K562 (cell line): Measurements from ENCODE around the gene SF3B4. TPM values are rescaled to one million over a fixed set of nuclear protein-coding genes. Genes with fewer than 3 reads are reported as not detected.
A peak's percentile ranks its signal among the peaks of the same experiment; 100 is the strongest.

Experiments
- ARID1B ChIP-seq: fragments of 450-650 bp; IDR thresholded peaks from 2 replicates; pipeline ENCODE4 v1.6.1; 2016; ENCODE audit warnings: antibody characterized with exemption, mild to moderate bottlenecking, inconsistent platforms
- ATF7 ChIP-seq: fragments of 450-650 bp; IDR thresholded peaks from 2 replicates; pipeline ENCODE4 v1.7.1; 2014; ENCODE audit warnings: mild to moderate bottlenecking, moderate library complexity
- CC2D1A ChIP-seq: fragments of 450-650 bp; IDR thresholded peaks from 2 replicates; pipeline ENCODE4 v1.6.1; 2017; ENCODE audit warnings: mild to moderate bottlenecking
- EP300 ChIP-seq: IDR thresholded peaks from 2 replicates; pipeline ENCODE4 v1.6.1; 2012; ENCODE audit warnings: low read length, improper control_type of control experiment
- MAFF ChIP-seq: IDR thresholded peaks from 2 replicates; pipeline ENCODE4 v1.6.1; 2012; ENCODE audit warnings: low read length, improper control_type of control experiment
- NR2C2 ChIP-seq, 2 experiments: fragments of 200-800 bp in 1 of 2; sonication (Bioruptor generic) in 1 of 2; sonication (generic) in 1 of 2; formaldehyde crosslinking in 1 of 2; IDR thresholded peaks; 2 replicates each; pipeline versions ENCODE4 v1.6.1 to v1.8.0; 2016 to 2022; ENCODE audit warnings: mild to moderate bottlenecking in 1 of 2, missing compliant biosample characterization in 1 of 2, missing genetic modification characterization in 1 of 2, missing genetic modification reagents in 1 of 2
- RBBP5 ChIP-seq: fragments of 200-600 bp; sonication (generic); IDR thresholded peaks from 2 replicates; pipeline ENCODE4 v1.6.1; 2012; ENCODE audit warnings: borderline replicate concordance, mild to moderate bottlenecking, low read length, control low read depth, inconsistent platforms; ENCODE audit not compliant: insufficient read depth, poor library complexity, severe bottlenecking
- SREBF1 ChIP-seq: fragments of 150-350 bp; IDR thresholded peaks from 2 replicates; pipeline ENCODE4 v1.6.1; 2014; ENCODE audit warnings: antibody characterized with exemption, low read depth, low read length, borderline replicate concordance
- THRA ChIP-seq: fragments of 450-650 bp; IDR thresholded peaks from 2 replicates; pipeline ENCODE4 v1.6.1; 2017; ENCODE audit warnings: mild to moderate bottlenecking, moderate library complexity
- ZBTB11 ChIP-seq, 3 experiments: fragments of 200-800 bp in 1 of 3; fragments of 250-450 bp in 1 of 3; fragments of 450-650 bp in 1 of 3; sonication (Bioruptor Pico) in 1 of 3; sonication (Bioruptor generic) in 1 of 3; formaldehyde crosslinking in 1 of 3; IDR thresholded peaks; 2 replicates each; pipeline versions ENCODE4 v1.6.1 to v1.8.0; 2016 to 2022; ENCODE audit warnings: mild to moderate bottlenecking in 2 of 3, missing genetic modification characterization in 2 of 3, missing compliant biosample characterization in 1 of 3, moderate library complexity in 1 of 3
- ZBTB5 ChIP-seq: fragments of 450-650 bp; IDR thresholded peaks from 2 replicates; pipeline ENCODE4 v1.6.1; 2017; ENCODE audit warnings: antibody characterized with exemption
- ZKSCAN8 ChIP-seq: fragments of 200-800 bp; sonication (Bioruptor generic); IDR thresholded peaks from 2 replicates; pipeline ENCODE4 v1.6.1; 2016; ENCODE audit warnings: missing genetic modification characterization, missing compliant biosample characterization
- ZNF592 ChIP-seq: fragments of 450-650 bp; IDR thresholded peaks from 2 replicates; pipeline ENCODE4 v1.6.1; 2017; ENCODE audit warnings: antibody characterized with exemption, mild to moderate bottlenecking
- polyA plus RNA-seq, 8 experiments: library from polyadenylated mRNA; depleted of rRNA in 4 of 8; stranded (reverse) in 5 of 8; unstranded in 3 of 8; fragments of >200 nt; fragmentation: Nextera tagmentation in 2 of 8; fragmentation: Illumina TruSeq in 1 of 8; extraction: Ambion mirVana in 2 of 8; extraction: Trizol in 1 of 8; gene quantifications; 2 replicates each; pipeline versions ENCODE4 v1.2.1 to v1.2.3, GENCODE V29; 2011 to 2014; ENCODE audit warnings: inconsistent platforms in 1 of 8, missing spikeins in 1 of 8
- total RNA-seq, 7 experiments: library from RNA; depleted of rRNA in 6 of 7; stranded (reverse); fragments of >200 nt in 6 of 7; fragmentation: Illumina TruSeq in 2 of 7; extraction: Trizol in 2 of 7; gene quantifications; 2 replicates each; pipeline versions ENCODE4 v1.2.1 to v1.2.3, GENCODE V29; 2011 to 2021; ENCODE audit warnings: low replicate concordance in 1 of 7

Gene SF3B4
- total and polyA plus RNA-seq, 9 of the 15 experiments (the other 6 are each of a cell fraction or from before 2014, with no cell fraction given) = 3.0 to 88.0 (median 26.1) TPM

GRCh38 chr1:149877211-149877946, 50.2 kb downstream of the SF3B4 start (continued):
- TF ChIP-seq ZNF592 (0 out of 2 replicates have a peak, but pooled peaks have one; percentile 32), SREBF1 (no peak), ZBTB5 (peak; percentile 86), EP300 (peak; percentile 31; the same call in 1 of the 2 replicates), RBBP5 (peak; percentile 28), ARID1B (0 out of 2 replicates have a peak, but pooled peaks have one; percentile 16), ZKSCAN8 (CRISPR knock-in tag) (peak; percentile 90), THRA (peak; percentile 61; the same call in 1 of the 2 replicates), MAFF (peak; percentile 17), ZBTB11 (CRISPR knock-in tag; IDR thresholded peaks at IDR 0.05) (no peak), ATF7 (peak; percentile 19; the same call in 1 of the 2 replicates), NR2C2 (CRISPR knock-in tag; IDR thresholded peaks at IDR 0.05) (no peak), NR2C2 (tag; IDR thresholded peaks at IDR 0.05) (peak; percentile 24), CC2D1A (peak; percentile 68; the same call in 1 of the 2 replicates)
- TF ChIP-seq, all 486 proteins: peak for 17
